Measurements from ENCODE around the gene PTMS.
"Not testable (repeated sequence)": the region's sequence is repeated elsewhere in the genome, so short reads cannot be mapped to it uniquely, and the experiment has no call there.

Gene PTMS, protein sequence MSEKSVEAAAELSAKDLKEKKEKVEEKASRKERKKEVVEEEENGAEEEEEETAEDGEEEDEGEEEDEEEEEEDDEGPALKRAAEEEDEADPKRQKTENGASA

DNA sequence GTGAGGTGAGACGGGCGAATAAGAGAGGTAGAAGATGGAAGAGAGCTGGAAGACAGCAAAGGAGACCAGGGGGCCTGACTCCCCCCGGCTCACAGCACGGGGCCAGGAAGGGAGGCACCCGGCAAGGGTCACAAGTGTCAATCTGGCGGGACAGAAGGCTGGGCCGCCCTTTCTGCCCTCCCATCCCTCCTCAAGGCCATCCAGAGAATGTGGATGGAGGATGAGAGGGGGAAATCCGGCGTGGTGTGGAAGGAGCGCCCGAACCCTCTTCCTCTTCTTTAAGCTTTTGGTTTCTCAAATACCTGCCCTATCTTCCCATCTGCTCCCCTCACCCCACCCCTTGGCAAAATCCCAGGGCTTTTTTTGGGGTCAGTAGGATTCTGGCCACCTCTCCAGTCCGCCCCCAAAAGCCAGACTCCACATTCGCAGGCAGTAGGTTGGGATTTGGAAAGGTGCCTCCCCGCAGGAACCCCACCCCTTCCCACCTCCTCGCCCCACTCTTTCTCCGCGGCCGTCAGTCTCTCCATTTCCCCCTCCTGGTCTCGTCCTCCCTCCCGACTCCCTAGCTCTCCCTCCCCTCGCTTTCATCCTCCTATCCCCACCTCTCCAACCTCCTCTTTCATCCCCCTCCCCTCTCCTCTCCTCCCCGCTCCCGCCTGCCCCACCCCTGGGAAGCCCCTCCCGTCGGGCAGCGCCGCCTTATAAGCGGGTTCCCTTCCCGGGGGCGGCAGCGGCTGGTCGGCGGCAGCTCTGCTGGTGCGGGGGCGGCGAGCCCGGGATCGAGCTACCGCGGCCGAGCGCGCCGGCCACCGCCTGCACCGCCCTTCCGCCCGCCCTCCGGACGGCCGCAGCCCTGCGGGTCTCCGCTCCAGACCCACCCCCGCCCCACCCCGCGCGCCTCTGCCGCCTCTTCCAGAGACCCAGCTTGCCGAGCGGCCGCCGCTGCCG lies at the start of gene PTMS:
Gene PTMS, plus strand, starts transcription at position 730 of the 948 bp plus-strand sequence. CDS start 343 bp downstream, outside the sequence.
- DNase-seq: peak; percentile 60

DNA sequence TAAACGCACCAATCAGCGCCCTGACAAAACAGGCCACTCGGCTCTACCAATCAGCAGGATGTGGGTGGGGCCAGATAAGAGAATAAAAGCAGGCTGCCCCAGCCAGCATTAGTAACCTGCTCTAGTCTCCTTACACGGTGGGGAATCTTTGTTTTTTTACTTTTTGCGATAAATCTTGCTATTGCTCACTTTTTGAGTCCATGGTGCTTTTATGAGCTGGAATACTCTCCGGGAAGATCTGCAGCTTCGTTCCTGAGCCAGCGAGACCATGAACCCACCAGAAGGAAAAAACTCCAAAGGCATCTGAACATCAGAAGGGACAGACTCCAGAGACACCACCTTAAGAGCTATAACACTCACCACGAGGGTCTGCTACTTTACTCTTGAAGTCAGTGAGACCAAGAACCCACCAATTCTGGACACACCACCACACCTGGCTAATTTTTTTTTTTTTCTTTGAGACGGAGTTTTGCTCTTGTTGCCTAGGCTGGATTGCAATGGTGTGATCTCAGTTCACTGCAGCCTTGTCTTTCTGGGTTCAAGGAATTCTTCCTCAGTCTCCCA lies 49.2 kb upstream of the PTMS start:
- DNase-seq: no peak

- no peak for DNase-seq
These were observed 43.3 kb upstream of the PTMS start for GRCh38 chr12:6722863-6723262.

- DNase-seq: peak; percentile 95
These were observed 42.4 kb upstream of the PTMS start, which contains the start of gene COPS7A for GRCh38 chr12:6723607-6724408. Gene COPS7A (plus strand): TSS chr12:6724046. CDS start chr12:6724657, 611 bp downstream.

DNA sequence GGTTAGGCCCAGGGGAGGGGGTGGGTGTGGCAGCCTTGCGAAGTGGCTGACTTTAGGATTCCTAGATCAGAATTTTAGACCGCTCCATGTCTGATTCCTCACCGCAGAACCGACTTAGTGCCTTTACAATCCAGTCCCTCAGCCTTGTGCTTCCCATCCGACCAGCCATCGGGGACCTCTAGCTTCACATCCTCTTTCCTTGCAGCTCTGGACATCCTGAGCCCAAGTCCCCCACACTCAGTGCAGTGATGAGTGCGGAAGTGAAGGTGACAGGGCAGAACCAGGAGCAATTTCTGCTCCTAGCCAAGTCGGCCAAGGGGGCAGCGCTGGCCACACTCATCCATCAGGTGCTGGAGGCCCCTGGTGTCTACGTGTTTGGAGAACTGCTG lies 41.8 kb upstream of the PTMS start:
- no peak for DNase-seq

- no peak for DNase-seq
These were observed 40.8 kb upstream of the PTMS start for GRCh38 chr12:6725350-6725749.

DNA sequence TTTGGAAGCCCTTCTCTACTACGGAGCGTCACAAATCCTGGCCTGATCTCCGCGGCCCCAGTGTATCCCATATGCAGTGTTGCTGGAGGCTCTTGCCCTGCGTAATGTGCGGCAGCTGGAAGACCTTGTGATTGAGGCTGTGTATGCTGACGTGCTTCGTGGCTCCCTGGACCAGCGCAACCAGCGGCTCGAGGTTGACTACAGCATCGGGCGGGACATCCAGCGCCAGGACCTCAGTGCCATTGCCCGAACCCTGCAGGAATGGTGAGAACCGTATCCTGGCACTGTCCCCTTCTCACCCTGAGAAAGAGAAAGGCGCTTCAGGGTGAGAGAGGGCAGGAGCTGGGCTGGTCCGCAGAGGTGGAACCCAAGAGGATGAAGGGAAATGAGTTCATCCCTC lies 37.0 kb upstream of the PTMS start:
- DNase-seq: no peak

DNA sequence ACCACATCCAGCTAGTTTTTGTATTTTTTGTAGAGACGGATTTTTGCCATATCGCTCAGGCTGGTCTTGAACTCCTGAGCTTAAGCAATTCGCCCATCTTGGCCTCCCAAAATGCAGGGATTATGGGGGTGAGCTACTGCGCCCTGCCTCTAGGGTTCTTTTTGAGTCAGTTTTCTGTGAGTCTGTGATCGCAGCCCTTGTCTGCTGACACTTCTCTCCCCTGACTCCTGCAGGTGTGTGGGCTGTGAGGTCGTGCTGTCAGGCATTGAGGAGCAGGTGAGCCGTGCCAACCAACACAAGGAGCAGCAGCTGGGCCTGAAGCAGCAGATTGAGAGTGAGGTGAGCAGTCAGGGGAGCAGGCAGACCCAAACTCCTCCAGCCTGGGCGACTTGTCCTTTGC lies 36.0 kb upstream of the PTMS start:
- no peak for DNase-seq

DNA sequence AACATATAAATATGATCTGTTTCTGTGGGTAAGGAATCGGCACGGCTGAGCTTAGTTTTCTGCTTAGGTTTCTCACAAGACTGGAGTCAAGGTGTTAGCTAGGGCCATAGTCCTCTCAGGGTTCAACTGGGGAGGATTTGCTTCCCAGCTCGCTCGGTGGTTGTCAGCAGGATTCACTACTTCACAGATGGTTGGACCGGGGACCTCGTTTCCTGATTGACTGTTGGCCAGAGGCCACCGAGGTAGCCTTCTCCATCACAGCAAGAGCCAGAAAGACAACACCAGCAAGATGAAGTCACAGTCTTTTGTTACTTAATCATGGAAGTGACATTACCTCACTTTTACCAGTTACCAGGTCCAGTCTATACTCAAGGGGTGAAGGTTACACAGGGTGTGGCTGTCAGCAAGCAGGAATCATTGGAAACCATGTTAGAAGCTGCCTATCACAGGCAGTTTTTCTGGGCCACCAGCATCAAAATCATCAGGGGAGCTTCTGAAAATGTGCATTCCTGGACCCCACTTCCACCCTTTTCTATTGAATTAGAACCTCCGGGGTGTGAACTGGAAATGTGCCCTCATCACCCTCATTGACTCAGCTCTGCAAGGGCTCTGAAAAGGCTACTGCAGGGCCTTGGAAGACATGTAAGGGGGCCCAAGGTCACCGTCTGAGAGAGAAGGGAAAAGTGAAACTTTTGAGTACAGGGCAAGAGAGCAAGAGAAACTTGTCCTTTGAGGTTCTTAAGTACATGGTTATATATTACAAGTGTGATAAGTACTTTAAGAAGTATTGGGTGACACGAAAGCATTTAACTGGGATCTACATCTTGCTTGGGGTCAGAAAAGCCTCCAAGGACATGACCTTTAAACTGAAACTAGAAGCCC lies 31.4 kb upstream of the PTMS start:
- DNase-seq: no peak

- no peak for DNase-seq
These were observed 30.5 kb upstream of the PTMS start for GRCh38 chr12:6735448-6736191.

GRCh38 chr12:6736754-6737153 lies 29.4 kb upstream of the PTMS start:
- no peak for DNase-seq

GRCh38 chr12:6742080-6742479 lies 24.1 kb upstream of the PTMS start:
- not testable (repeated sequence) for DNase-seq

GRCh38 chr12:6742834-6743233 lies 23.3 kb upstream of the PTMS start:
- DNase-seq: no peak

GRCh38 chr12:6743300-6743699 lies 22.9 kb upstream of the PTMS start:
- DNase-seq: not testable (repeated sequence)

DNA sequence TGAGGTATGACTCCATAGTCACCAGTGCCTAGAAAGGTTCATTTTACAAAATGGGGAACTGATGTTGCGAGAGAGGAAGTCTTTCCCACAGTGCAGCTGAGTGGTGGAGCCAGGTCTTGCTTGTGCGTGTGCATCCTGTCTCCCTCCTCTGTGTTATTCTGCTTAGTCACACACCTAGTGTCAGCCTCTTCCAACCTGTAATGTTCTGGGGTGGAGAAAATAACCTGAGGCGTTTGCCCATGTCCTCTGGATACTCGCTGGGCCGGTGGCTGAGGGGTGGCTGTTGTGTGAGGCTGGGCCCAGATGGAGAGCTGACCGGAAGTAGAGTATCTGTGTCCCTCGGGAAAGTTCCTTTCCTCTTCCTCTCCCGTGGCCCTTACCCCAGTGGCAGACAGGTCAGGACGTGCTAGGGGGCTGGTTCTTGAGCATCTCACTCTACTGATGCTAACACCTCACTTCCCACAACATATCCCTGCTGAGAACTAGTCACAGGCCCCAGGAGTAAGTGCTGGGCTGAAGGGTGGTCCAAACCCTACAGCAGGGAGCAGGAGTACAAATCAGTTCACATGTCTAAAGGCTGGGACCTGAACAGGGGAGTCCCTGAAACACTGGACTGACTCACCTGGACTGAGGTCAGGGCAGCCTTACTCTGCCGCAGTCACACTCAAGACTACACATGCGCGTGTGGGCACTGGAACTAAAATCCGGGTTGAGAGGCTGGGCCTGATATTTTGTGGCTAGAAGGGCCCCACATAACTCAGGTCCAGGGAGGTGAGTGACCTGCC lies 20.2 kb upstream of the PTMS start:
- no peak for DNase-seq

DNA sequence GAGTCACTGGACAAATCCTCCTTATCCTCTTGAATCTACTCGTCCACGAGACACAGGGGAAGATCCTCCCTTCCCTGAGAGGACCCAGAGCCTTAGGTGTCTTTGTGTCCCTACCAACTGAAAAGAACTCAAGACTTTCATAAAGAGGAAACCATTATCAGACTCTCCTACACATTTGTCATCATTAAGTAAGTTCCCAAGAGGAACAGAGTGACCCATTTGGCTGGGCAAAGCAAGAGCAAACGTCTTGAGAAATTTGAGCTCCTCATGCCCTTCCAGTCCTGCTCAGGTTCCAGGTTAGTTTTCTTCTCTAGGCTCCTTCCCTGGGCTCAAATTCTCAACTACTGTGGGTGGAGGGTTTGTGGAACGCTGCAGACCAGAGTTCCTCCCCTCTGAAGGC lies 18.9 kb upstream of the PTMS start:
- DNase-seq: no peak

- no peak for DNase-seq
These were observed 17.4 kb upstream of the PTMS start for GRCh38 chr12:6748761-6749160.

DNA sequence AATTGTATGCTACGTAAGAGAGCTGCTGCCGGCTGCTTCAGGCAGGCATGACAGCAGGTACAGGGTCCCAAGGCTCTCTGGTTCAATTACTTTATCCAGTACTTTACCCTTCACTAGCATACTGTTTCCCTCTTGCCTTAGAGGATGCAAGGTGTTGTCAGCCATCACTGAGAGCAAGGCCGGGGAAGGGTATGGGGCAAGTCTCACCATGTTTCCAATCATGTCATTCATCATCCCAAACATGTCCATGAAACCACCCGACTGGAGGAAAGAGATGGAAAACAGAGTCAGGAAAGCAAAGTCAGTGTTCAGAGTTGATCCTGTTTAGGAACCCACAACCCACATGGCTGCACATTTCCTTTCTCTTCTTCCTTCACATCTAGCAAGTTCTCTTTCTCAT lies 15.7 kb upstream of the PTMS start:
- DNase-seq: no peak

- DNase-seq: no peak
These were observed 14.4 kb upstream of the PTMS start for GRCh38 chr12:6751767-6752166.

DNA sequence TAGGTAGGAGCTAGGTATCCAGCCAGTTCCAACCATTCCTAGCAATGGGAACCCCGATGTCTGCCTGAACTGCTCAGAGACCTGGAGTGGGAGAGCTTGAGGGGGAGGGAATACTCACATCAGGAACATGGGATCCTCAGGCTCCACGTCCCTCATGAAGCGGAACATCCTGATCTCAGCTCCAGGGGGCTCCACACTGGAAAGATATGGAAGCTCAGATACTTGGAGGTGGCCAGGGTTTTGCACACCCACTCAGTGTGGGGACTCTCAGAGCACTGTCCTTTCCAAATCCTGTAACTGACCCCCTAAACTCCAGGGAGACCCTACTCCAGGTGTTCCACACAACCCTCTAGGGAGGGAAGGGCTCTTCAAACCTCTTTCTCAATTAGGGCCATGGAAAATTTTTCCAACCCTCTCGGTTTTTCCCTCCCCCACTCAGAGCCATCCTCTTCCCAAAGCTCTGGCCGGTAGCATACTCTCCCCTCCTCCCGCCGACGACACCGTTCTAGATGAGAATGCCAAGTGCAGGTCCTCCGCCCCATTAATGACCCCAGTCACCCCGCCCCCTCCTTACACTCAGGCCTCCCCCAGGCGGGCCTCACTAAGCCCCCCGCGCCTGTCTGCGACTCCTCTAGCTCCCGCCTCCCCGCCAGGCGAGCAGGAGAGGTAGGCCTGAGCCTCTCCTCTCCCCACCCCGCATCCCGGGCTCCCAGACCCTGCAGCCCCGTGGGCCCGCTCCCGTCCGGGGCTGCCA lies 13.8 kb upstream of the PTMS start:
- no peak for DNase-seq
